ENCODE measurements around the gene AP1B1. TPM values are rescaled to one million over a fixed set of nuclear protein-coding genes. Genes with fewer than 3 reads are reported as not detected.

AP1B1 gene
- total and polyA plus RNA-seq, 4 donors = 17.6 to 63.4 (median 44.0) TPM

DNA sequence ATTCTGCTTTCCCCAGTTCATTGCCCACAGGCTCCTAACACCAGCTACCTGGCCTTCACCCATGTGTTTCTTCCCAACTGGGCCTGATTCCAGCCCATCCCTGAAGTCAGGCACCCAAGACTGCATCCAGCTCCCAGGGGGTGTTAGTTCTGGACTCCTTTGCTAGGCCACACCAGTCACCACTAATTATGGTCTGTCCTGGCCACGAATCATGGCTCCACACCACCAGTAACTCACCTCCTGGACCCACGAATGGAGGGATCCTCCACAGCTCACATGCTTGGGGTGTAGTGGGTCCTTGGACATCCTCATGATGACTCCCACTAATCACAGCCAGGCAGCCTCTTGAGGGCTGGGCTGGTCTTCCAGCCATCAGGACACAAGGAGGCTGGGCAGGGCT lies 69.3 kb downstream of the AP1B1 start:
- DNase-seq (ENCODE audit: low spot score) = no peak
- no peaks in the 10 kb centered on the region for H3K36me3 ChIP-seq (ENCODE audit: control insufficient read depth in 4 of 4, insufficient read depth in 3 of 4, low read depth in 1 of 4, low read length in 3 of 4)
- WGBS = 91% methylated on average over 2 of the region's 2 CpGs
- peaks cover 0 to 15% (median 13%) of the 10 kb centered on the region in 4 donors for H3K4me1 ChIP-seq (ENCODE audit: control insufficient read depth in 4 of 4, insufficient read depth in 4 of 4, low read length in 3 of 4)
- peaks cover 0 to 3% (median 0%) of the 10 kb centered on the region in 4 donors for H3K27me3 ChIP-seq (ENCODE audit: control insufficient read depth in 4 of 4, insufficient read depth in 4 of 4, low read length in 3 of 4)
- H3K4me3 ChIP-seq (ENCODE audit: low read depth in 1 of 3, low read length in 3 of 3) = no peak overlapping the region
- no peaks in the 10 kb centered on the region for H3K9me3 ChIP-seq (ENCODE audit: control insufficient read depth in 4 of 4, low read length in 3 of 4)
- no peak overlapping the region for H3K27ac ChIP-seq (ENCODE audit: low read depth in 1 of 2, low read length in 2 of 2)
- H3K9ac ChIP-seq (ENCODE audit: low read depth in 1 of 2, low read length in 2 of 2) = no peak overlapping the region
- TF ChIP-seq FOXA2 (IDR thresholded peaks at IDR 0.05) (no peak), RAD21 (IDR thresholded peaks at IDR 0.05) (no peak), HNF4A (conservative IDR thresholded peaks at IDR 0.05) (no peak), NR2F2 (IDR thresholded peaks at IDR 0.05) (no peak), RXRA (IDR thresholded peaks at IDR 0.05) (no peak), YY1 (IDR thresholded peaks at IDR 0.05) (no peak), HNF4G (IDR thresholded peaks at IDR 0.05) (no peak), GABPA (IDR thresholded peaks at IDR 0.05 in 1 of 2, conservative IDR thresholded peaks at IDR 0.05 in 1 of 2) (no peak), EGR1 (IDR thresholded peaks at IDR 0.05; ENCODE audit: low read depth in 2 of 2) (no peak), SP1 (IDR thresholded peaks at IDR 0.05) (no peak), TAF1 (conservative IDR thresholded peaks at IDR 0.05) (no peak), JUND (IDR thresholded peaks at IDR 0.05) (no peak), FOXA1 (IDR thresholded peaks at IDR 0.05) (no peak)
- TF ChIP-seq, protein P1, sequence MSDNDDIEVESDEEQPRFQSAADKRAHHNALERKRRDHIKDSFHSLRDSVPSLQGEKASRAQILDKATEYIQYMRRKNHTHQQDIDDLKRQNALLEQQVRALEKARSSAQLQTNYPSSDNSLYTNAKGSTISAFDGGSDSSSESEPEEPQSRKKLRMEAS (IDR thresholded peaks at IDR 0.05) = no peak
- TF ChIP-seq, protein P2, sequence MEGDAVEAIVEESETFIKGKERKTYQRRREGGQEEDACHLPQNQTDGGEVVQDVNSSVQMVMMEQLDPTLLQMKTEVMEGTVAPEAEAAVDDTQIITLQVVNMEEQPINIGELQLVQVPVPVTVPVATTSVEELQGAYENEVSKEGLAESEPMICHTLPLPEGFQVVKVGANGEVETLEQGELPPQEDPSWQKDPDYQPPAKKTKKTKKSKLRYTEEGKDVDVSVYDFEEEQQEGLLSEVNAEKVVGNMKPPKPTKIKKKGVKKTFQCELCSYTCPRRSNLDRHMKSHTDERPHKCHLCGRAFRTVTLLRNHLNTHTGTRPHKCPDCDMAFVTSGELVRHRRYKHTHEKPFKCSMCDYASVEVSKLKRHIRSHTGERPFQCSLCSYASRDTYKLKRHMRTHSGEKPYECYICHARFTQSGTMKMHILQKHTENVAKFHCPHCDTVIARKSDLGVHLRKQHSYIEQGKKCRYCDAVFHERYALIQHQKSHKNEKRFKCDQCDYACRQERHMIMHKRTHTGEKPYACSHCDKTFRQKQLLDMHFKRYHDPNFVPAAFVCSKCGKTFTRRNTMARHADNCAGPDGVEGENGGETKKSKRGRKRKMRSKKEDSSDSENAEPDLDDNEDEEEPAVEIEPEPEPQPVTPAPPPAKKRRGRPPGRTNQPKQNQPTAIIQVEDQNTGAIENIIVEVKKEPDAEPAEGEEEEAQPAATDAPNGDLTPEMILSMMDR (IDR thresholded peaks at IDR 0.05; ENCODE audit: low read depth, low read length, missing input control) = no peak
- TF ChIP-seq, protein P3, sequence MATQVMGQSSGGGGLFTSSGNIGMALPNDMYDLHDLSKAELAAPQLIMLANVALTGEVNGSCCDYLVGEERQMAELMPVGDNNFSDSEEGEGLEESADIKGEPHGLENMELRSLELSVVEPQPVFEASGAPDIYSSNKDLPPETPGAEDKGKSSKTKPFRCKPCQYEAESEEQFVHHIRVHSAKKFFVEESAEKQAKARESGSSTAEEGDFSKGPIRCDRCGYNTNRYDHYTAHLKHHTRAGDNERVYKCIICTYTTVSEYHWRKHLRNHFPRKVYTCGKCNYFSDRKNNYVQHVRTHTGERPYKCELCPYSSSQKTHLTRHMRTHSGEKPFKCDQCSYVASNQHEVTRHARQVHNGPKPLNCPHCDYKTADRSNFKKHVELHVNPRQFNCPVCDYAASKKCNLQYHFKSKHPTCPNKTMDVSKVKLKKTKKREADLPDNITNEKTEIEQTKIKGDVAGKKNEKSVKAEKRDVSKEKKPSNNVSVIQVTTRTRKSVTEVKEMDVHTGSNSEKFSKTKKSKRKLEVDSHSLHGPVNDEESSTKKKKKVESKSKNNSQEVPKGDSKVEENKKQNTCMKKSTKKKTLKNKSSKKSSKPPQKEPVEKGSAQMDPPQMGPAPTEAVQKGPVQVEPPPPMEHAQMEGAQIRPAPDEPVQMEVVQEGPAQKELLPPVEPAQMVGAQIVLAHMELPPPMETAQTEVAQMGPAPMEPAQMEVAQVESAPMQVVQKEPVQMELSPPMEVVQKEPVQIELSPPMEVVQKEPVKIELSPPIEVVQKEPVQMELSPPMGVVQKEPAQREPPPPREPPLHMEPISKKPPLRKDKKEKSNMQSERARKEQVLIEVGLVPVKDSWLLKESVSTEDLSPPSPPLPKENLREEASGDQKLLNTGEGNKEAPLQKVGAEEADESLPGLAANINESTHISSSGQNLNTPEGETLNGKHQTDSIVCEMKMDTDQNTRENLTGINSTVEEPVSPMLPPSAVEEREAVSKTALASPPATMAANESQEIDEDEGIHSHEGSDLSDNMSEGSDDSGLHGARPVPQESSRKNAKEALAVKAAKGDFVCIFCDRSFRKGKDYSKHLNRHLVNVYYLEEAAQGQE (IDR thresholded peaks at IDR 0.05) = no peak
- TF ChIP-seq, protein P4, sequence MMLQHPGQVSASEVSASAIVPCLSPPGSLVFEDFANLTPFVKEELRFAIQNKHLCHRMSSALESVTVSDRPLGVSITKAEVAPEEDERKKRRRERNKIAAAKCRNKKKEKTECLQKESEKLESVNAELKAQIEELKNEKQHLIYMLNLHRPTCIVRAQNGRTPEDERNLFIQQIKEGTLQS (IDR thresholded peaks at IDR 0.05) = no peak
- TF ChIP-seq, protein P5, sequence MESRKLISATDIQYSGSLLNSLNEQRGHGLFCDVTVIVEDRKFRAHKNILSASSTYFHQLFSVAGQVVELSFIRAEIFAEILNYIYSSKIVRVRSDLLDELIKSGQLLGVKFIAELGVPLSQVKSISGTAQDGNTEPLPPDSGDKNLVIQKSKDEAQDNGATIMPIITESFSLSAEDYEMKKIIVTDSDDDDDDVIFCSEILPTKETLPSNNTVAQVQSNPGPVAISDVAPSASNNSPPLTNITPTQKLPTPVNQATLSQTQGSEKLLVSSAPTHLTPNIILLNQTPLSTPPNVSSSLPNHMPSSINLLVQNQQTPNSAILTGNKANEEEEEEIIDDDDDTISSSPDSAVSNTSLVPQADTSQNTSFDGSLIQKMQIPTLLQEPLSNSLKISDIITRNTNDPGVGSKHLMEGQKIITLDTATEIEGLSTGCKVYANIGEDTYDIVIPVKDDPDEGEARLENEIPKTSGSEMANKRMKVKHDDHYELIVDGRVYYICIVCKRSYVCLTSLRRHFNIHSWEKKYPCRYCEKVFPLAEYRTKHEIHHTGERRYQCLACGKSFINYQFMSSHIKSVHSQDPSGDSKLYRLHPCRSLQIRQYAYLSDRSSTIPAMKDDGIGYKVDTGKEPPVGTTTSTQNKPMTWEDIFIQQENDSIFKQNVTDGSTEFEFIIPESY (IDR thresholded peaks at IDR 0.05) = no peak
